Tracheal epithelial cell (primary cell): ENCODE results near the gene NRG2. TPM values are rescaled to one million over a fixed set of nuclear protein-coding genes. Genes with fewer than 3 reads are reported as not detected.

Source experiments
- total RNA-seq: library from RNA; depleted of rRNA; stranded (reverse); fragments of >200 nt; gene quantifications from 2 replicates; pipeline ENCODE4 v1.2.1, GENCODE V29; 2014

Gene NRG2
- total RNA-seq, result 0.24 and 0.64 TPM in 2 replicates

DNA sequence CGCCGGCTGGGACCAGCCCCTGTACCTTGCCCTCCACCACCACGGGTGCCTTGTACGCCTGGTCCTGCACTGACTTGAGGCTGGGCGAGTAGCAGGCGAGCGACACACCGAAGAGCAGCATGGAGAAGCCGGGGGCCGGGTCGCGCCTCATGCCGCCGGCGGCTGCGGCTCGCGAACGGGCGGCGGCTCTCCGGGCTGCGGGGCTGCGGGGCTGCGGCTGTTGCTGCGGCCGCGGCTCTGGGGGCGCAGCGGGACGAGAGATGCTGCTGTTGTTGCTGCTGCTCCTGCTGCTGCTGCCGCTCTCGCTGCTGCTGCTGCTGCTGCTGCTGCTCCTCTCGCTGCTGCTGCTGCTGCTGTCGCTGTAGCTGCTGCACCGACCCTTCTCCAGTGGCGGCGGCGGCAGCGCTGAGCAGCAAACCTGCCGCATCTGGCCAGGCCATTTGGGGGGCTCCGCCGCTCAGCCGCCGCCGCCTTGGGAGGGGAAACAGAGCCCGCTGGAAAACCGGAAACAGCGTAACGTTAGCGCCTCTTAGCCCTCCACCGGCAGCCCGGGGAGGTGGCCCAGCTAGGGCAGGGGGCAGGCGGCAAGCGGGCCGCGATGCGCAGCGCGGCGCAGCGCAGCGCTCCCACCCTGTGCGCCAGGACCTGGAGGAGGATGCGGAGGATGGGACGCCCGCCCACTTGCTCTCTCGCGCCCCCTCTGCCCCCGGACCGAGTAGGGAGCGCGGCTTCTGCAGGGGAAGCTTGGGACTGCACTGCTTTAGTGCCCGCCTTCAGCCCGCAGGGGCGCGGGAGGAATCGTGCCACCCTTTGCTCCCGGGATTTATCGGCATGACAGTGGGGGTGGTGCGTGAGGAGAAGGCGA lies at the start of gene NRG2:
Gene NRG2, minus strand, starts transcription at position 657 of the 865 bp plus-strand sequence.

Other genes with a start within 250 kb of the NRG2 start
- under 0.01 TPM in 1 of 2 replicates, not detected in the other for gene PSD2, start 247.5 kb downstream of the NRG2 start, total RNA-seq
- gene PURA, start 70.8 kb upstream of the NRG2 start, total RNA-seq, result 5.5 and 8.1 TPM in 2 replicates
- gene IGIP, start 82.6 kb upstream of the NRG2 start, total RNA-seq, result 2.9 and 5.1 TPM in 2 replicates
- gene CYSTM1, start 131.9 kb upstream of the NRG2 start, total RNA-seq, result 19.3 and 52.4 TPM in 2 replicates